SK-N-MC (cell line): Measurements from ENCODE around the gene RPS6KA3.

Experiments
- DNase-seq: peaks from one replicate; pipeline ENCODE4 v3.0.0-alpha.2; 2011; ENCODE audit warnings: low read depth, low spot score
- H3K27ac ChIP-seq: fragments of 200-600 bp; sonication (generic); 2 replicates; pipeline ENCODE4 v1.5.1; 2016; ENCODE audit warnings: mixed run types
- H3K36me3 ChIP-seq: fragments of 200-600 bp; sonication (generic); 2 replicates; pipeline ENCODE4 v1.6.1; 2017; ENCODE audit warnings: antibody characterized with exemption, low read length, mixed read lengths; ENCODE audit not compliant: insufficient read depth
- H3K4me3 ChIP-seq: fragments of 200-600 bp; sonication (generic); 2 replicates; pipeline ENCODE4 v1.5.1; 2016
- H3K9ac ChIP-seq: fragments of 200-600 bp; sonication (generic); 2 replicates; pipeline ENCODE4 v1.8.0; 2017; ENCODE audit warnings: mixed run types, mixed read lengths; ENCODE audit not compliant: insufficient read length
- H3K9me3 ChIP-seq: fragments of 200-600 bp; sonication (generic); 2 replicates; pipeline ENCODE4 v1.6.1; 2017; ENCODE audit warnings: low read depth, mild to moderate bottlenecking, antibody characterized with exemption, low read length, moderate library complexity, mixed read lengths
- EZH2 ChIP-seq: fragments of 200-600 bp; sonication (generic); IDR thresholded peaks from one replicate; pipeline ENCODE4 v1.6.1; 2017; ENCODE audit warnings: antibody characterized with exemption
- FOXP2 ChIP-seq: optimal IDR thresholded peaks from 2 replicates; pipeline ENCODE3; 2011; ENCODE audit warnings: mild to moderate bottlenecking, moderate library complexity; ENCODE audit not compliant: insufficient read depth; ENCODE audit errors: extremely low read length, control extremely low read depth
- POLR2AphosphoS5 ChIP-seq: IDR thresholded peaks from 2 replicates; pipeline ENCODE4 v1.6.1; 2012; ENCODE audit warnings: mild to moderate bottlenecking, low read depth, low read length, borderline replicate concordance

The RPS6KA3 gene

GRCh38 chrX:20270562-20270890 is 3.8 kb upstream of the RPS6KA3 start:
- Histone ChIP-seq H3K9ac (no peak overlapping the region), H3K27ac (no peak overlapping the region), H3K36me3 (no peaks in the 10 kb centered on the region), H3K4me3 (no peak overlapping the region), H3K9me3 (no peaks in the 10 kb centered on the region)
- TF ChIP-seq EZH2 (no peak), FOXP2 (no peak), POLR2AphosphoS5 (no peak)
- DNase-seq: no peak

- no peak for TF ChIP-seq POLR2AphosphoS5
- TF ChIP-seq FOXP2: no peak
- TF ChIP-seq EZH2: no peak
- no peak for DNase-seq
- Histone ChIP-seq H3K9me3 (no peaks in the 10 kb centered on the region), H3K27ac (no peak overlapping the region), H3K9ac (no peak overlapping the region), H3K36me3 (no peaks in the 10 kb centered on the region), H3K4me3 (no peak overlapping the region)
Measured at GRCh38 chrX:20269848-20270561, 3.3 kb upstream of the RPS6KA3 start.

DNA sequence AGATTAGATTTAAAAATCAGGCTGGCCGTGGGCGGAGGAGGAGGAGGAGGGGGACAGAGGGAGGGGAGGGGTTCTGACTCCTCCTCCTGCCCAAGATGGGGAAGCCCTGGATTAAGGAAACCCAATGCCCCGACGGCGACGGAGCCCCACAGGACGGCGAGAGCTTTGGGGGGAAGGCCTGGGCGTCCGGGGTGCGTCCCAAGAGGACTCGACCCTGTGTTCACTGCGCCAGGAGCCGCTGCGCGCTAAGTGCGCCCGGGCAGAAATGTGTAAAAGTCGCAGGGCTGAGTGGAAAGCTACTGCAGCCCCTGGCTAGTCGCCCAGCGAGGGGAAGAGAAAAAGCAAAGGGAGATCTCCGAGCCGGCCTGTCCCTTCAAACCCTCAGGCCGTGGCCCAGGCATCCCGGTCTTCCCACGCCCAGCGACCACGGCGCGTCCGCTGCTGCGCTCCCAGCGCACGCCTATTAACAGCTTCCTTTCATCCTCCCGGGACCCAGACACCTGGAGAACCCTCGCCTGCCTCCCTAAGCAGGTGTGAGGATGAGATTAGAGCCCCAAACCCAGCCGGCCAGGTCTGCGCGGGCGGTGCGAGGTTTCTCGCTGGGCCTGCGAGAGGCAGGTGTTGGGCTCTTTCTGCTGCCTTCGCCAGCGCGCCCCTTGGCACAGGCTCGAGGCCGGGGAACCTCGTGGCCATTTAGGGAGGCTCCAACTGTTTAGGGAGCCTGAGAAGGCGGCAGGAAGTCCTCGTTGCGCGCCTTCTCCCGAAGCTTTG is 1.4 kb upstream of the RPS6KA3 start:
- Histone ChIP-seq H3K36me3 (no peaks in the 10 kb centered on the region), H3K9ac (no peak overlapping the region), H3K27ac (no peak overlapping the region), H3K9me3 (no peaks in the 10 kb centered on the region), H3K4me3 (no peak overlapping the region)
- no peak for TF ChIP-seq POLR2AphosphoS5
- TF ChIP-seq FOXP2: no peak
- no peak for TF ChIP-seq EZH2
- DNase-seq: no peak

GRCh38 chrX:20267607-20267930 is 860 bp upstream of the RPS6KA3 start:
- H3K27ac ChIP-seq: no peak overlapping the region
- no peaks in the 10 kb centered on the region for H3K36me3 ChIP-seq
- TF ChIP-seq EZH2: no peak
- no peak for TF ChIP-seq POLR2AphosphoS5
- TF ChIP-seq FOXP2: no peak
- no peaks in the 10 kb centered on the region for H3K9me3 ChIP-seq
- peak overlapping the region; percentile 76 for H3K4me3 ChIP-seq
- no peak for DNase-seq
- H3K9ac ChIP-seq: no peak overlapping the region

GRCh38 chrX:20265726-20266681 is 705 bp downstream of the RPS6KA3 start:
- no peak for TF ChIP-seq FOXP2
- no peak for TF ChIP-seq POLR2AphosphoS5
- TF ChIP-seq EZH2: no peak
- Histone ChIP-seq H3K4me3 (peak overlapping the region; percentile 82), H3K36me3 (no peaks in the 10 kb centered on the region), H3K27ac (no peak overlapping the region), H3K9me3 (no peaks in the 10 kb centered on the region), H3K9ac (peak overlapping the region; percentile 66)
- DNase-seq: no peak

DNA sequence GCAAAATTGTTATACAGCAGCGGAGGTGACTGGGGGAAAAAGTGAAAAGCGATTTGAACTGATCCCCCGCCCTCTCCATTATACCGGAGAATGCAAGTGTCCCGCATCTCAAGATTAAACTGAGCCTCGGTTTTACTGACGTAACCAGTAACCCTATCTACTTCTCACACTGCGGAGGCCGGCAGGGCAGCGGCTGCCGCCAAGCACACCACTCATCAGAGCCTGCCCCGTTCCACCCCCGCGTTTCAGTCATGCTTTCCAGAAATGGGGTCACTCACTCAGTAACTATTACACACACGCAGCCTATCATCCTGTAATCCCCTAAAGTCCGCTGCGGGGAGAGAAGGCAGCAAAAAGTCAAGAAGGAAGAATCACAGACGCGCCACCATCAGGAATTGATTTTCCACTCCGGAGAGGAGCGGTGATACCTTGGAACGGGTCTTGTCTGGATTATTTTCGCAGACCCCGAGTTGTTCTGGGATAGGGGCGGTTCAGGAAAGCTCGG is 1.4 kb downstream of the RPS6KA3 start:
- Histone ChIP-seq H3K27ac (no peak overlapping the region), H3K36me3 (no peaks in the 10 kb centered on the region), H3K9ac (peak overlapping the region; percentile 45), H3K4me3 (peak overlapping the region; percentile 82), H3K9me3 (no peaks in the 10 kb centered on the region)
- TF ChIP-seq EZH2 (no peak), POLR2AphosphoS5 (no peak), FOXP2 (no peak)
- DNase-seq: no peak

GRCh38 chrX:20263474-20263873 is 3.2 kb downstream of the RPS6KA3 start:
- DNase-seq: no peak
- Histone ChIP-seq H3K9me3 (no peaks in the 10 kb centered on the region), H3K9ac (no peak overlapping the region), H3K4me3 (no peak overlapping the region), H3K36me3 (no peaks in the 10 kb centered on the region), H3K27ac (no peak overlapping the region)
- TF ChIP-seq EZH2: no peak
- no peak for TF ChIP-seq FOXP2

DNA sequence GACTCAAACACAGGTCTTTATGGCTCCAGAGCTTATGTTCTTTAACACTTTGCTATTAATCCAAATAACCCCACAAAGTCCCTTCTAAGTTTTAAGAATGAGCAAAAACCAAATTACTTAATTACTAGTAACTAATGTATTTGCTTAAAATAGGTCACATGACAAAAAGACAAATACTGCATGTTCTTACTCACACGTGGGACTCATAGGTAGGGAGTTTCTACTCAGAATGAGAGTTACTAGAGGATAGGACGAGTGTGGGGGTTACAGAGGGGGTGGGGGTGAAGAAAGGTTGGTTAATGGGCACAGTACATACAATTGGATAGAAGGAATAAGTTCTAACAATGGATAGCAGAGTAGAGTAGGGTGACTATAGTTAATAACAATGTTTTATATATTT is 5.8 kb downstream of the RPS6KA3 start:
- no peaks in the 10 kb centered on the region for H3K36me3 ChIP-seq
- no peak for TF ChIP-seq EZH2
- no peak for TF ChIP-seq POLR2AphosphoS5
- no peak for TF ChIP-seq FOXP2
- H3K9ac ChIP-seq: no peak overlapping the region
- H3K9me3 ChIP-seq: no peaks in the 10 kb centered on the region
- no peak for DNase-seq
- no peak overlapping the region for H3K4me3 ChIP-seq
- H3K27ac ChIP-seq: no peak overlapping the region

- H3K4me3 ChIP-seq: no peak overlapping the region
- no peak for DNase-seq
- H3K9ac ChIP-seq: no peak overlapping the region
- H3K36me3 ChIP-seq: no peaks in the 10 kb centered on the region
- TF ChIP-seq POLR2AphosphoS5 (no peak), EZH2 (no peak), FOXP2 (no peak)
- no peaks in the 10 kb centered on the region for H3K9me3 ChIP-seq
- H3K27ac ChIP-seq: no peak overlapping the region
Measured at GRCh38 chrX:20254712-20255299, 11.9 kb downstream of the RPS6KA3 start.
